Fibroblast of the aortic adventitia (primary cell): ENCODE measurements around the gene LBX2. TPM values are rescaled to one million over a fixed set of nuclear protein-coding genes. Genes with fewer than 3 reads are reported as not detected.

ENCODE experiments used
- DNase-seq: peaks from one replicate; pipeline ENCODE4 v3.0.0-alpha.2; 2010; ENCODE audit warnings: low read depth
- H3K4me3 ChIP-seq: 2 replicates; pipeline ENCODE4 v1.5.1; 2011; ENCODE audit warnings: low read depth, mild to moderate bottlenecking, control low read depth, low read length, moderate library complexity
- CTCF ChIP-seq: IDR thresholded peaks from 2 replicates; pipeline ENCODE4 v1.5.1; 2011; ENCODE audit warnings: mild to moderate bottlenecking, low read length, control low read depth, inconsistent platforms; ENCODE audit not compliant: insufficient read depth
- total RNA-seq: library from RNA; depleted of rRNA; stranded (reverse); fragments of >200 nt; gene quantifications from 2 replicates; pipeline ENCODE4 v1.2.3, GENCODE V29; 2012; ENCODE audit warnings: low replicate concordance

Gene LBX2
- total RNA-seq, 1 donor, result 2.0 TPM

GRCh38 chr2:74532222-74532621 is 32.8 kb upstream of the LBX2 start:
- no peak overlapping the region for H3K4me3 ChIP-seq
- peak; percentile 14 for TF ChIP-seq CTCF

GRCh38 chr2:74531666-74532065 is 32.3 kb upstream of the LBX2 start:
- peak overlapping the region; percentile 17 for H3K4me3 ChIP-seq
- DNase-seq, result no peak
- no peak for TF ChIP-seq CTCF

More at GRCh38 chr2:74532222-74532621, 32.8 kb upstream of the LBX2 start:
- DNase-seq, result peak; percentile 72

GRCh38 chr2:74530239-74531187 is 31.1 kb upstream of the LBX2 start:
- DNase-seq, result peak; percentile 31
- peak overlapping the region; percentile 99 for H3K4me3 ChIP-seq
- no peak for TF ChIP-seq CTCF

- peak within 1 kb of the TSS; percentile 99 for H3K4me3 ChIP-seq
- DNase-seq, result peak; percentile 99
- TF ChIP-seq CTCF, result no peak
These were observed 30.2 kb upstream of the LBX2 start, which contains the start of the genes AUP1 and HTRA2 for GRCh38 chr2:74529357-74530238. Gene AUP1 (minus strand): TSS chr2:74529706. CDS start chr2:74529629, 77 bp downstream. Gene HTRA2 (plus strand): TSS chr2:74529933. CDS start chr2:74530007, 74 bp downstream.

- DNase-seq, result no peak
- no peak for TF ChIP-seq CTCF
- H3K4me3 ChIP-seq, result peak overlapping the region; percentile 99
These were observed 29.4 kb upstream of the LBX2 start for GRCh38 chr2:74528600-74529356.

GRCh38 chr2:74527741-74528140 is 28.3 kb upstream of the LBX2 start:
- TF ChIP-seq CTCF, result no peak
- DNase-seq, result no peak
- no peak overlapping the region for H3K4me3 ChIP-seq
